GM19043 (cell line): Measurements from ENCODE around the gene FOXF2.

Experiments
- ATAC-seq: cut with Tn5 transposase; IDR thresholded peaks from one replicate; pipeline ENCODE4 v1.9.1; 2021; ENCODE audit warnings: low read depth; ENCODE audit not compliant: unreplicated experiment

FOXF2 gene

GRCh38 chr6:1390133-1390945, 963 bp downstream of the FOXF2 start:
- ATAC-seq = no peak

DNA sequence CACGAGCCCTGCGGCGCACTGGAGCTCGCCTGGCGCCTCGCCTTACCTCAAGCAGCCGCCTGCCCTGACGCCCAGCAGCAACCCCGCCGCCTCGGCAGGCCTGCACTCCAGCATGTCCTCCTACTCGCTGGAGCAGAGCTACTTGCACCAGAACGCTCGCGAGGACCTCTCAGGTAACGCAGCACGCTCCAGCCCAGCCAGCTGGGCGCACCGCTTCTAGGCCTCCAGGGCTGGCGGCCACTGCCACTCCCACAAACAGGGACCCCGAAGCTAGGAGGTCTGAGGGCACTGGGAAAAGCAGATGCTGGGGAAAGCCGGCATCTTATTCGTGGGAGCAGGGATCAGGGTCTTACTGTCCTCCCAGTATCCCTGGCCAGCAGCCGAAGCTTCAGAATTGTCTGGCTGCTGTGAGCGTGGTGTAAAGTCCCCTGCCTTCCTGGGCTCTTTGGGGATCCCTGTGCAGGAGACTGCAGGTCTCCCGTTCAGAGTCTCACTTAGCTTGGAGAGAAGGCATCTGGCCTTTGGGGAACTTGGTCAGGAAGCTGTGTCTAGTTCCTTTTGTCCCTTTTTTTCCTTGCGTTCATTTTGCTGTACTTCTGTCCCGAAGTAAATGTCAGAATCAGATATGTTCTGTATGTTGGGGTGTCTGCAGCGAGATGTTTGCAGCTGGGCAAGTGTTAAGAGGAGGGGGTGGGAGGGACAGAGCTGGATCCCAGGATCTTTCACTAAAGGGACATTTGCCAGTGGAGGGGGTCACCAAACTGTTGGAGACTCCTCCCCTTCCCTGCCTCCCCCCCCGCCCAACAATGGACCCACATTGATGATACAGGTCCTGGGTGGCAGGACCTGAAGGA, 1.8 kb downstream of the FOXF2 start:
- no peak for ATAC-seq

GRCh38 chr6:1391800-1392309, 2.5 kb downstream of the FOXF2 start:
- ATAC-seq = no peak

GRCh38 chr6:1392813-1393640, 3.7 kb downstream of the FOXF2 start:
- ATAC-seq = no peak

- no peak for ATAC-seq
These were observed 4.4 kb downstream of the FOXF2 start for GRCh38 chr6:1393641-1394283.

DNA sequence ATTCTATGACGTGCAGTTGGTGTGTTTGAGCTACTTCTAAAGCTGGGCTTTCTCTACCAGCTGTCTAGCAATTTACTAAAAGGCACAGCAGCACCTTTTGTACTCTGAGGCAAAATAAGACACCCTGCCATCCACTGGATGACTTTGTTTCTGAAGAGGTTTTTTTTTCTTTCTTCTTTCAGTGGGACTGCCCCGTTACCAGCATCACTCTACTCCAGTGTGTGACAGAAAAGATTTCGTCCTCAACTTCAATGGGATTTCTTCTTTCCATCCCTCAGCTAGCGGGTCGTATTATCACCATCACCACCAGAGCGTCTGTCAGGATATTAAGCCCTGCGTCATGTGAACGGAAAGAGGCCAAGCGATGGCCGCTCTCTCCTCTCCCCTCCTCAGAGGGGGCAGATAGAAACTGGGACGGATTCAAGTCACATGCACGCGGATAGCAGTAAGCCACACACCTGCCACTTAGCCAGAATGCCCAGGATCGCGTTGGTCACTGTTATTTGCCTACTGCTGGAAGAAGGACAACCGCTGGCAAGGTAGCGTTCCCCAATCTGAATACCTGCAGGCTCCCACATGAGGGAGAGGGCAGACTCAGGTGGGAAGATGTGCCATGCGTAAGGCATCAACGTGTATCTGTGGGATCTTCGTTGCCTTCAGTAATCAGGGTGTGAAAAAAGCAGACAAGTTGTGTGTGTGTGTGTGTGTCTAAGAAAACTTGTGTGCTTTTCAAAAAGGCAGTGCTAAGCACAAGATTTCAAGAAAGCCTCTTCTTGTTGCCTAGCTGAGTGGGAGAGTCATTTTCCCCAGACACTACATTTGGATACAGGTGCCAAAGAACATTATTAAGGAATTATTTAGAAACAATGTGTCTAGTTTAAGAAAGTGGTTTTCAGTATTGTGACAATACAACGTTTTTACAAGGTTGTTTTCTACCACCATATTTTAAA, 5.4 kb downstream of the FOXF2 start:
- ATAC-seq = no peak

DNA sequence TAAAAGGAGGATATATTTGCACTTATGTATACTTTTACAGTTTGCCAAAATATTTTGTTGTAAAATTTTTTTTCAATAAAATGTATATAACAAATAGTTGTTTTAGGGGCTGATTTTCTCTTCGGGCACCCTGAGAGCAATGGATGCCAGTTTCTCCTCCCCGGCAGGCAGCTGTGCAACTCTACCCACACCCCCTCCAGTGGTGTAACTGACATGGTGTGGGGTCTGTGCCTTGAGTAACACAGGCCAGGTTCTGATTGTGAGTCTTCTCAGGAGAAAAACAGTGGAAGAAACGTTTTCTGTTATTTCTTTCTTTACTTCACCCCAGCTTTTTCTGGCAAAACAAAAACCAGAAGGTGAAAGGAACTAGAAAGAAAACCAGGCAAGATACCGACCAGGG, 6.1 kb downstream of the FOXF2 start:
- no peak for ATAC-seq

GRCh38 chr6:1395941-1396908, 6.8 kb downstream of the FOXF2 start:
- no peak for ATAC-seq

- no peak for ATAC-seq
These were observed 7.8 kb downstream of the FOXF2 start for GRCh38 chr6:1396952-1397868.

GRCh38 chr6:1399085-1399780, 9.9 kb downstream of the FOXF2 start:
- no peak for ATAC-seq

GRCh38 chr6:1400126-1400850, 10.9 kb downstream of the FOXF2 start:
- ATAC-seq = no peak

DNA sequence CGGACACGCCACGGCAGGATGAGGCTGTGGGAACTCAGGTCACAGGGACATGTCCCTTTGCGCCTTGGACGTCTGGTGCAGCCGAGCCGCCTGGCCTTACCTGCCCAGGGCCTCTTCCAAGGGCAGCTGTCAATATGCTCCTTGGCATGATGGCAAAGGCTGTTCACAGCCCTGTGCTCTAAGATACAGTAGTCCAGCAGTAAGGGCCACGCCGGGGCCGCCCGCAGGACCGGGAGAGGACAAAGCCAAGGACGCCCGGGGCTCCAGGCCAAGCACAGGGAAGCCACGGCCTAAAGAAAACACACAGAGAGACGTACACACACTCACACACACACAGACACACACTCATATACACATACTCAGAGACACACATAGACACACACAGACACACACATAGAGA, 13.0 kb downstream of the FOXF2 start:
- no peak for ATAC-seq

GRCh38 chr6:1402868-1403267, 13.5 kb downstream of the FOXF2 start:
- ATAC-seq = no peak

GRCh38 chr6:1403851-1404712, 14.7 kb downstream of the FOXF2 start:
- no peak for ATAC-seq

GRCh38 chr6:1404713-1405098, 15.3 kb downstream of the FOXF2 start:
- no peak for ATAC-seq
